ENCODE results near the gene CPD. TPM values are rescaled to one million over a fixed set of nuclear protein-coding genes. Genes with fewer than 3 reads are reported as not detected.

Gene CPD
- polyA plus RNA-seq, 1 experiment: 109 TPM

DNA sequence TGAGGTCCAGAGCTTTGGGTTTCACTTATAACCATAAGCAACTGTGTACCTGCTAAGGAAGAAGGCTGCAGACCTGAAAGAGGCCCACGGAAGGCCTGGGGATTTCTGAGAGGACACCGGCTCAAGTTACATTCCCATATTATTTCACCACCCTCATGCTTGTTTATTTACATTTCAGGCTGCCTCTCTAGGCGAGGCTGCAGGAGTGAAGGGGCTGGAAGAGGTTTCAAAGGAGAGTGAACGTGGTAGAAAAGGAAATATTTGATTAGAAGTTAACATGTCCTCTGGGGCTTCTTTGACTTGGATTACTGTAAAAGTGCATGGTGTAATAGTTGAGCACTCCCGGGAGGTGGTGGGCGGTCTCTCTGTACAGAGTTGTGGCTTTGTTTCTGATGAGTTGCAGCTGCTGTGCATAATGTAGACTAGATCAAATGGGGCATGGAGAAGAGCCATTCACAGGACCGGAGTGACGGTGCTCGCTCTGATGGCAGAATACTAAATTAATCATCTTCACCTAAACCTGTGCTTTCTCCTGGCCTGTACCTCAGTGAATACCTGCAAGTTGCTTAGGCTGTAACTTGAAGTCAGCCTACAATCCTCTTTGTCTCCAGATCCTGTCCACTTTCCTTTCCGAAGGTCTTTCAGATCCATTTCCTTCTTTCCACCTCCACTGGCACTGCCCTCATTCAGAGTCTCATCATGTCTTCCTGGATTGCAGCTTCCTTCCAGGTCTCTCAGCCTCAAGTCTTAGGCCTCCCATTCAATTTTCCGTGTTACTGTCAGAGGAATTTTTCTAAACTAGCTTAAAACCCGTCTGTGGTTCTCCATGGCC is 1.9 kb upstream of the CPD start:
- no peak overlapping the region; the same call in 1 of the 2 replicates for H3K4me3 ChIP-seq (ENCODE audit: low read depth, low read length)
- DNase-seq (ENCODE audit: low read depth, low spot score): peak; percentile 65
- ChIA-PET POLR2A (interaction anchor here (0.6 kb wide), 2 partner anchors 213 to 323 kb away, joined by 3 read pairs; no protein-coding TSS in a partner anchor), CTCF (interaction anchor here (1.0 to 1.2 kb wide), 2 partner anchors 36 to 37 kb away, joined by 3 read pairs; no protein-coding TSS in a partner anchor)
- no peaks in the 10 kb centered on the region for H3K27me3 ChIP-seq (ENCODE audit: control insufficient read depth, insufficient read depth, low read length)
- no peaks in the 10 kb centered on the region for H3K9me3 ChIP-seq (ENCODE audit: control insufficient read depth, insufficient read depth, low read length)
- TF ChIP-seq, protein P1, sequence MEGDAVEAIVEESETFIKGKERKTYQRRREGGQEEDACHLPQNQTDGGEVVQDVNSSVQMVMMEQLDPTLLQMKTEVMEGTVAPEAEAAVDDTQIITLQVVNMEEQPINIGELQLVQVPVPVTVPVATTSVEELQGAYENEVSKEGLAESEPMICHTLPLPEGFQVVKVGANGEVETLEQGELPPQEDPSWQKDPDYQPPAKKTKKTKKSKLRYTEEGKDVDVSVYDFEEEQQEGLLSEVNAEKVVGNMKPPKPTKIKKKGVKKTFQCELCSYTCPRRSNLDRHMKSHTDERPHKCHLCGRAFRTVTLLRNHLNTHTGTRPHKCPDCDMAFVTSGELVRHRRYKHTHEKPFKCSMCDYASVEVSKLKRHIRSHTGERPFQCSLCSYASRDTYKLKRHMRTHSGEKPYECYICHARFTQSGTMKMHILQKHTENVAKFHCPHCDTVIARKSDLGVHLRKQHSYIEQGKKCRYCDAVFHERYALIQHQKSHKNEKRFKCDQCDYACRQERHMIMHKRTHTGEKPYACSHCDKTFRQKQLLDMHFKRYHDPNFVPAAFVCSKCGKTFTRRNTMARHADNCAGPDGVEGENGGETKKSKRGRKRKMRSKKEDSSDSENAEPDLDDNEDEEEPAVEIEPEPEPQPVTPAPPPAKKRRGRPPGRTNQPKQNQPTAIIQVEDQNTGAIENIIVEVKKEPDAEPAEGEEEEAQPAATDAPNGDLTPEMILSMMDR (IDR thresholded peaks at IDR 0.05; ENCODE audit: low read depth, low read length): no peak
- no peak overlapping the region for H3K27ac ChIP-seq (ENCODE audit: low read depth, low read length)

DNA sequence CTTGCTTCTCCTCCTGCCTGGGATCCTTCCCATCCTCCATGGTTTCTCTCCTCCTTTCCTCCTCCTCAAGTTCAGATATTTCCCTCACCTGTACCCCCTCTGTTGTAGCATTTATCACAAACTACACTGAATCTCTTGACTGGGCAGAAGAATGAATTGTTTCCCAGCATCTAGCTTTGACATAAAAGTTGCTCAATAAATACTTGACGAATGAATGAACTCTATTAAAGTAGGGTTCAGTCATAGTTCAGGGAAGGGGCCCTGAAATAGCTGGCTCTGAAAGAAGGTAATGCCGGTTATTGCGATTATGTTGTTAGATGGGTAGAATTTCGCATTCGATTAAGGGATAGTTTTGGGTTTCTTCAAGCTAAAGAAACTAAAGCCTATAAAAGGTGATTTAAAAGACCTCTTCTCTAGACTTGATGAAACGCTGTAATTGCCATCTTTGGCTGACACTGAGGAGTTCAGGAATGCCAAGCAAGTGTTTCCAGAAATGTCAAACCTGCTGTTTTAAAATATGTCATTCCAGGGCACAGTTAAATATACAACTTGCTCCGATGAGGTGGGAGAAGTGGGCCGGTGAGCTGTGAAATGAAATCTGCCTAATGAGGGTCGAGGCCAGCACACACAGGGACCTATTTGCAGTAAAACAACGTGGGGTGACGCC is 1.0 kb upstream of the CPD start:
- ChIA-PET POLR2A (no interaction called here), CTCF (interaction anchor here (1.0 kb wide), 1 partner anchor 37 kb away, joined by 3 read pairs; no protein-coding TSS in a partner anchor)
- no peak overlapping the region for H3K27ac ChIP-seq (ENCODE audit: low read depth, low read length)
- H3K9me3 ChIP-seq (ENCODE audit: control insufficient read depth, insufficient read depth, low read length): no peaks in the 10 kb centered on the region
- no peaks in the 10 kb centered on the region for H3K27me3 ChIP-seq (ENCODE audit: control insufficient read depth, insufficient read depth, low read length)
- no peak overlapping the region; the same call in 1 of the 2 replicates for H3K4me3 ChIP-seq (ENCODE audit: low read depth, low read length)
- TF ChIP-seq, protein P1 (IDR thresholded peaks at IDR 0.05; ENCODE audit: low read depth, low read length): no peak
- DNase-seq (ENCODE audit: low read depth, low spot score): no peak

DNA sequence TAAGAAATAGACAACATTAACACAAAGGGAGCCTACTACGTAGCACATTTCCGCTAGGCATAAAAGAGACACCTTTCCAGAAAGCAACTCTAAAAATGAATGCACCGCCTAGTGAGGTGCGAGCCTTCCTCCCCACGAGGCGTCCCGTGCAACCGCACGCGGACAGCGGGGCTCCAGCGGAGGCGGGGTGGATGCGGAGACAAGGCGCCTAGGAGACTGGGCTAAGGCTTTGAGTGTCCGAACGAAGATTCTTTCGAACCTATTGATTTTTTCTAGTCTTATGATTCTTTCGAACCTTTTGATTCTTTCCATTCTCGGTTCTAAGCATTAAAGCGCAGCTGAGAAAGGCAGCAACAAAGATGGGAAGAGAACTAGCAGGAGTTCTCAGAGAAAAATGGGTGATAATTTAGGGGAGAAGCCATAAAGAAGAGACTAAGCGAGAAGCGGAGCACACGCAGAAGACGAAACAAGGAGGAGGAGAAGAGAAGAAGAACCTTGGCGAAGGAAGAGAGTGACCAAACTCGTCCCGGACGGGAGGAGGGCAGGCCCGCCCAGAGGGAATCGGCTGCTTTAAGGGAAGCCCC is 394 bp upstream of the CPD start:
- TF ChIP-seq, protein P1 (IDR thresholded peaks at IDR 0.05; ENCODE audit: low read depth, low read length): no peak
- H3K27ac ChIP-seq (ENCODE audit: low read depth, low read length): peak overlapping the region; percentile 69
- H3K27me3 ChIP-seq (ENCODE audit: control insufficient read depth, insufficient read depth, low read length): no peaks in the 10 kb centered on the region
- no peak for DNase-seq (ENCODE audit: low read depth, low spot score)
- CTCF ChIA-PET: no interaction called here
- peak overlapping the region; percentile 79 for H3K4me3 ChIP-seq (ENCODE audit: low read depth, low read length)
- POLR2A ChIA-PET: interaction anchor here (0.6 to 1.0 kb wide), 2 partner anchors 15 to 38 kb away, joined by 3 to 12 read pairs; no protein-coding TSS in a partner anchor
- no peaks in the 10 kb centered on the region for H3K9me3 ChIP-seq (ENCODE audit: control insufficient read depth, insufficient read depth, low read length)

DNA sequence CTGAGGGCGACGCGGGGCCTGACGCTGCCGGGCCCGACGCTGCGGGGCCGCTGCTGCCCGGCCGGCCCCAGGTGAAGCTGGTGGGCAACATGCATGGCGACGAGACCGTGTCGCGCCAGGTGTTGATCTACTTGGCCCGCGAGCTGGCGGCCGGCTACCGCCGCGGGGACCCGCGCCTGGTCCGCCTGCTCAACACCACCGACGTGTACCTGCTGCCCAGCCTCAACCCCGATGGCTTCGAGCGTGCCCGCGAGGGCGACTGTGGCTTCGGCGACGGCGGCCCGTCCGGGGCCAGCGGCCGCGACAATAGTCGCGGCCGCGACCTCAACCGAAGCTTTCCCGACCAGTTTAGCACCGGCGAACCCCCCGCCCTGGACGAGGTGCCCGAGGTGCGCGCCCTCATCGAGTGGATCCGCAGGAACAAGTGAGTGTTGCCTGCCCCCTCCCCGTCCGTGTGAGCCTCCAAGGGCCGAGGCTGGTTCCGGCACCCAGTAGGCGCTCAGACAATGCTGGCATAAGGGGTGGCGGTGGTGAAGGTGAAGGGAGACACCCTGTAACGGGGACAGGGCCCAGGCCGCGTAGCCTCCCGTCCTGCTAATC is 676 bp downstream of the CPD start:
- ChIA-PET CTCF (interaction anchor here (2.3 kb wide), 1 partner anchor 98 kb away, joined by 12 read pairs; the partner anchor contains the start of gene GOSR1), POLR2A (interaction anchor here (1.0 kb wide), 1 partner anchor 39 kb away, joined by 3 read pairs; no protein-coding TSS in a partner anchor)
- Histone ChIP-seq H3K27ac (ENCODE audit: low read depth, low read length) (no peak overlapping the region), H3K4me3 (ENCODE audit: low read depth, low read length) (peak overlapping the region; percentile 79), H3K27me3 (ENCODE audit: control insufficient read depth, insufficient read depth, low read length) (no peaks in the 10 kb centered on the region), H3K9me3 (ENCODE audit: control insufficient read depth, insufficient read depth, low read length) (no peaks in the 10 kb centered on the region)
- TF ChIP-seq, protein P1 (IDR thresholded peaks at IDR 0.05; ENCODE audit: low read depth, low read length): no peak
- no peak for DNase-seq (ENCODE audit: low read depth, low spot score)
